ENCODE measurements around the gene ZFP91.
"Not testable (repeated sequence)": the region's sequence is repeated elsewhere in the genome, so short reads cannot be mapped to it uniquely, and the experiment has no call there.

DNA sequence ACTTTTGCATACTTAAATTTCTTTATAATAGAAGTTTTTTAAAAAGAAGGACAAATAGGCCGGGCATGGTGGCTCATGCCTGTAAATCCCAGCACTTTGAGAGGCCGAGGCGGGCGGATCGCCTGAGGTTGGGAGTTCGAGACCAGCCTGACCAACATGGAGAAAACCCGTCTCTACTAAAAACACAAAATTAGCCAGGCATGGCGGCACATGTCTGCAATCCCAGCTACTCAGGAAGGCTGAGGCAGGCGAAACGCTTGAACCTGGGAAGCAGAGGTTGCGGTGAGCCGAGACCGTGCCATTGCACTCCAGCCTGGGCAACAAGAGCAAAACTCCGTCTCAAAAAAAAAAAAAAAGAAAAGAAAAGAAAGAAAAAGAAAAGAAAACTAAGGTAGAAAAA is 6.0 kb upstream of the ZFP91 start:
- not testable (repeated sequence) for TF ChIP-seq POLR2A (IDR thresholded peaks at IDR 0.05); CTCF (IDR thresholded peaks at IDR 0.05); EP300 (IDR thresholded peaks at IDR 0.05; ENCODE audit: low read depth); POLR2AphosphoS5 (IDR thresholded peaks at IDR 0.05)

Measured in transverse colon (tissue), 4 donors.